Measurements from ENCODE around the gene PASD1. TPM values are rescaled to one million over a fixed set of nuclear protein-coding genes. Genes with fewer than 3 reads are reported as not detected.

PASD1 gene
- polyA plus RNA-seq, 1 of the 3 experiments (the other 2 are of a cell fraction) = 0.03 TPM

- POLR2A ChIA-PET = no interaction called here
- CTCF ChIA-PET = no interaction called here
- H3K9me2 ChIP-seq = no peaks in the 10 kb centered on the region
- no peak overlapping the region for H3K27ac ChIP-seq (ENCODE audit: low read depth in 2 of 2, low read length in 1 of 2)
- H3K79me2 ChIP-seq (ENCODE audit: insufficient read depth) = no peaks in the 10 kb centered on the region
- DNase-seq = no peak
- no peaks in the 10 kb centered on the region for H4K20me1 ChIP-seq (ENCODE audit: insufficient read depth)
- no peak overlapping the region for H2AFZ ChIP-seq (ENCODE audit: low read depth)
- H3K27me3 ChIP-seq (ENCODE audit: insufficient read depth) = peaks cover 28% of the 10 kb centered on the region; the same call in 1 of the 2 replicates
- H3K4me3 ChIP-seq (ENCODE audit: low read depth in 2 of 2, low read length in 1 of 2) = no peak overlapping the region
- H3K9ac ChIP-seq = no peak overlapping the region
- H3F3A ChIP-seq (replicated peaks; ENCODE audit: insufficient read depth) = no peaks in the 10 kb centered on the region
- H3K4me2 ChIP-seq = no peak overlapping the region
- TF ChIP-seq TCF12 (IDR thresholded peaks at IDR 0.05) = no peak
- no peak for TF ChIP-seq JUND (IDR thresholded peaks at IDR 0.05)
- no peaks in the 10 kb centered on the region for H3K9me3 ChIP-seq
- no peaks in the 10 kb centered on the region for H3K36me3 ChIP-seq (replicated peaks in 1 of 2; ENCODE audit: control insufficient read depth in 1 of 2, insufficient read depth in 2 of 2, low read length in 1 of 2)
- H3K4me1 ChIP-seq (ENCODE audit: control insufficient read depth in 1 of 2, insufficient read depth in 2 of 2, low read depth in 1 of 2, low read length in 1 of 2) = no peaks in the 10 kb centered on the region
- WGBS (ENCODE audit: low lambda C conversion rate) = 4% methylated on average over 6 of the region's 6 CpGs
These were observed 129.3 kb downstream of the PASD1 start for GRCh38 chrX:151692825-151693224.

- no peak overlapping the region for H3K9ac ChIP-seq
- no peaks in the 10 kb centered on the region for H3K4me1 ChIP-seq (ENCODE audit: control insufficient read depth in 1 of 2, insufficient read depth in 2 of 2, low read depth in 1 of 2, low read length in 1 of 2)
- TF ChIP-seq SMC3 (IDR thresholded peaks at IDR 0.05; ENCODE audit: low read depth, low read length) (no peak), USF2 (IDR thresholded peaks at IDR 0.05; ENCODE audit: borderline replicate concordance, low read depth, low read length) (no peak), RAD21 (IDR thresholded peaks at IDR 0.05; ENCODE audit: low read length) (no peak), MXI1 (IDR thresholded peaks at IDR 0.05; ENCODE audit: low read depth, low read length) (no peak), EZH2phosphoT487 (IDR thresholded peaks at IDR 0.05; ENCODE audit: borderline replicate concordance, low read depth) (no peak), MEF2A (IDR thresholded peaks at IDR 0.05; ENCODE audit: borderline replicate concordance, low read depth) (no peak), SIN3A (IDR thresholded peaks at IDR 0.05; ENCODE audit: borderline replicate concordance, low read depth, low read length) (no peak), GATA2 (CRISPR knock-in tag; IDR thresholded peaks at IDR 0.05) (no peak), FOSL2 (IDR thresholded peaks at IDR 0.05; ENCODE audit: borderline replicate concordance, low read depth) (no peak), RCOR1 (IDR thresholded peaks at IDR 0.05; ENCODE audit: low read length) (no peak)
- no peaks in the 10 kb centered on the region for H3K79me2 ChIP-seq (ENCODE audit: insufficient read depth)
- no peak overlapping the region for H2AFZ ChIP-seq (ENCODE audit: low read depth)
- CTCF ChIA-PET = no interaction called here
- no peaks in the 10 kb centered on the region for H3K9me2 ChIP-seq
- 36% methylated on average over 10 of the region's 12 CpGs for WGBS (ENCODE audit: low lambda C conversion rate)
- H3K4me3 ChIP-seq (ENCODE audit: low read depth in 2 of 2, low read length in 1 of 2) = no peak overlapping the region
- peaks cover 28% of the 10 kb centered on the region; the same call in 1 of the 2 replicates for H3K27me3 ChIP-seq (ENCODE audit: insufficient read depth)
- H3K9me3 ChIP-seq = no peaks in the 10 kb centered on the region
- H4K20me1 ChIP-seq (ENCODE audit: insufficient read depth) = no peaks in the 10 kb centered on the region
- no peak for DNase-seq
- H3F3A ChIP-seq (replicated peaks; ENCODE audit: insufficient read depth) = no peaks in the 10 kb centered on the region
- POLR2A ChIA-PET = no interaction called here
- H3K36me3 ChIP-seq (replicated peaks in 1 of 2; ENCODE audit: control insufficient read depth in 1 of 2, insufficient read depth in 2 of 2, low read length in 1 of 2) = no peaks in the 10 kb centered on the region
- H3K4me2 ChIP-seq = no peak overlapping the region
- no peak overlapping the region for H3K27ac ChIP-seq (ENCODE audit: low read depth in 2 of 2, low read length in 1 of 2)
These were observed 130.6 kb downstream of the PASD1 start for GRCh38 chrX:151694121-151694520.

Measured in SK-N-SH (cell line).